ENCODE data around the gene POGLUT2. TPM values are rescaled to one million over a fixed set of nuclear protein-coding genes. Genes with fewer than 3 reads are reported as not detected.

Gene POGLUT2
- 15.3 and 50.2 TPM in 2 replicates for total RNA-seq

GRCh38 chr13:102798581-102799425, at the start of gene POGLUT2, which contains the start of gene BIVM:
Gene POGLUT2 (minus strand): TSS chr13:102798976. CDS start chr13:102798670, 306 bp downstream.
Gene BIVM (plus strand): TSS chr13:102799119. CDS start chr13:102807268, 8,149 bp downstream.
- DNase-seq (ENCODE audit: low read depth): peak; percentile 86

GRCh38 chr13:102847272-102848234, 48.8 kb upstream of the POGLUT2 start:
- DNase-seq (ENCODE audit: low read depth): peak; percentile 58

GRCh38 chr13:102846261-102847015, 47.7 kb upstream of the POGLUT2 start:
- DNase-seq (ENCODE audit: low read depth): peak; percentile 35

GRCh38 chr13:102845630-102846260, 47.0 kb upstream of the POGLUT2 start, which contains the start of gene ERCC5:
Gene ERCC5 (plus strand): TSS chr13:102846032. CDS start chr13:102846267, 235 bp downstream.
- peak; percentile 91 for DNase-seq (ENCODE audit: low read depth)

- no peak for DNase-seq (ENCODE audit: low read depth)
These were observed 46.5 kb upstream of the POGLUT2 start for GRCh38 chr13:102845289-102845629.

GRCh38 chr13:102839462-102839861, 40.7 kb upstream of the POGLUT2 start:
- DNase-seq (ENCODE audit: low read depth): peak; percentile 63

- no peak for DNase-seq (ENCODE audit: low read depth)
These were observed 40.2 kb upstream of the POGLUT2 start for GRCh38 chr13:102838982-102839381.

- DNase-seq (ENCODE audit: low read depth): no peak
These were observed 39.5 kb upstream of the POGLUT2 start for GRCh38 chr13:102838273-102838672.

GRCh38 chr13:102836471-102836870, 37.7 kb upstream of the POGLUT2 start:
- no peak for DNase-seq (ENCODE audit: low read depth)

- DNase-seq (ENCODE audit: low read depth): no peak
These were observed 31.9 kb upstream of the POGLUT2 start for GRCh38 chr13:102830646-102831045.

- peak; percentile 99 for DNase-seq (ENCODE audit: low read depth)
These were observed 27.3 kb upstream of the POGLUT2 start for GRCh38 chr13:102825921-102826706.

- DNase-seq (ENCODE audit: low read depth): no peak
These were observed 26.6 kb upstream of the POGLUT2 start for GRCh38 chr13:102825400-102825799.

- peak; percentile 99 for DNase-seq (ENCODE audit: low read depth)
These were observed 19.1 kb upstream of the POGLUT2 start for GRCh38 chr13:102817907-102818306.

- DNase-seq (ENCODE audit: low read depth): peak; percentile 84
These were observed 18.5 kb upstream of the POGLUT2 start for GRCh38 chr13:102817241-102817640.

GRCh38 chr13:102816708-102817107, 17.9 kb upstream of the POGLUT2 start:
- DNase-seq (ENCODE audit: low read depth): peak; percentile 89

- DNase-seq (ENCODE audit: low read depth): no peak
These were observed 17.0 kb upstream of the POGLUT2 start for GRCh38 chr13:102815788-102816187.

- no peak for DNase-seq (ENCODE audit: low read depth)
These were observed 16.0 kb upstream of the POGLUT2 start for GRCh38 chr13:102814793-102815192.

GRCh38 chr13:102814025-102814607, 15.3 kb upstream of the POGLUT2 start:
- no peak for DNase-seq (ENCODE audit: low read depth)

- peak; percentile 41 for DNase-seq (ENCODE audit: low read depth)
These were observed 14.0 kb upstream of the POGLUT2 start for GRCh38 chr13:102812611-102813287.
